Caco-2 (cell line): ENCODE data around the gene INPPL1. TPM values are rescaled to one million over a fixed set of nuclear protein-coding genes. Genes with fewer than 3 reads are reported as not detected.
A peak's percentile ranks its signal among the peaks of the same experiment; 100 is the strongest.

Experiments used
- BruUV-seq: library from RNA; stranded (reverse); fragments of 400-500 nt; replicated peaks from 2 replicates; lab custom pipeline; 2021; lab: Mats Ljungman, UMichigan
- CTCF ChIA-PET: fragments of 300-600 bp; sonication (Branson Sonifier 250); formaldehyde crosslinking; loops from one replicate; lab custom pipeline; 2022; ENCODE audit warnings: antibody characterized with exemption; lab: Charles Lee
- POLR2A ChIA-PET: fragments of 300-600 bp; sonication (Branson Sonifier 250); formaldehyde crosslinking; loops from one replicate; lab custom pipeline; 2022; ENCODE audit warnings: antibody characterized with exemption; lab: Charles Lee
- DNase-seq, 2 experiments: peaks; one replicate each; pipeline versions ENCODE4 v3.0.0 to v3.0.0-alpha.2; 2020 to 2022
- H3K27me3 ChIP-seq: replicated peaks from 2 replicates; pipeline ENCODE4 v1.6.0; 2011; ENCODE audit warnings: low read length; ENCODE audit not compliant: control insufficient read depth, insufficient read depth
- H3K36me3 ChIP-seq: 2 replicates; pipeline ENCODE4 v1.5.1; 2011; ENCODE audit warnings: low read length; ENCODE audit not compliant: control insufficient read depth, insufficient read depth
- H3K4me1 ChIP-seq: fragments of 250-450 bp; sonication (Bioruptor Pico); 2 replicates; pipeline ENCODE4 v1.5.1; 2020; ENCODE audit warnings: mild to moderate bottlenecking
- H3K4me3 ChIP-seq: 2 replicates; pipeline ENCODE4 v1.5.1; 2011; ENCODE audit warnings: low read depth, mild to moderate bottlenecking, control low read depth, low read length
- H3K9me3 ChIP-seq: fragments of 250-450 bp; sonication (Bioruptor Pico); 2 replicates; pipeline ENCODE4 v1.5.1; 2020; ENCODE audit warnings: mild to moderate bottlenecking, moderate library complexity
- H3K27ac Mint-ChIP-seq: one replicate; pipeline ENCODE4 v1.8.0; 2022; ENCODE audit warnings: mixed read lengths; ENCODE audit not compliant: unreplicated experiment
- H3K27me3 Mint-ChIP-seq: one replicate; pipeline ENCODE4 v1.8.0; 2022; ENCODE audit warnings: mixed read lengths; ENCODE audit not compliant: insufficient read depth, unreplicated experiment
- H3K36me3 Mint-ChIP-seq: one replicate; pipeline ENCODE4 v1.8.0; 2022; ENCODE audit warnings: mild to moderate bottlenecking, mixed read lengths; ENCODE audit not compliant: insufficient read depth, unreplicated experiment
- H3K4me1 Mint-ChIP-seq: one replicate; pipeline ENCODE4 v1.8.0; 2022; ENCODE audit warnings: low read depth, mixed read lengths; ENCODE audit not compliant: unreplicated experiment
- H3K4me3 Mint-ChIP-seq: one replicate; pipeline ENCODE4 v1.8.0; 2022; ENCODE audit warnings: mild to moderate bottlenecking, moderate library complexity, mixed read lengths; ENCODE audit not compliant: unreplicated experiment
- H3K9me3 Mint-ChIP-seq: one replicate; pipeline ENCODE4 v1.8.0; 2022; ENCODE audit warnings: mixed read lengths; ENCODE audit not compliant: unreplicated experiment
- intact Hi-C: fragments of 100-400 bp; cut with micrococcal nuclease; formaldehyde crosslinking; loops from one replicate; pipeline ENCODE4 v1.10.0; 2022; ENCODE audit not compliant: unreplicated experiment
- total RNA-seq: library from RNA; stranded (reverse); gene quantifications from 2 replicates; pipeline ENCODE4 v1.2.3, GENCODE V29; 2022
- TF ChIP-seq, protein P1 (sequence below), 2 experiments: fragments of 200-600 bp in 1 of 2; IDR thresholded peaks; 1 replicate in 1 of 2; 2 replicates in 1 of 2; pipeline versions ENCODE4 v1.5.1 to v1.8.0; 2011 to 2022; ENCODE audit warnings: antibody characterized with exemption in 1 of 2, control low read depth in 1 of 2, inconsistent platforms in 1 of 2, low read depth in 1 of 2, low read length in 1 of 2, mild to moderate bottlenecking in 1 of 2, moderate library complexity in 1 of 2; ENCODE audit not compliant: insufficient read depth in 1 of 2, severe bottlenecking in 1 of 2, unreplicated experiment in 1 of 2

Gene INPPL1
- total RNA-seq, 1 experiment from 2014 or later = 393 TPM

DNA sequence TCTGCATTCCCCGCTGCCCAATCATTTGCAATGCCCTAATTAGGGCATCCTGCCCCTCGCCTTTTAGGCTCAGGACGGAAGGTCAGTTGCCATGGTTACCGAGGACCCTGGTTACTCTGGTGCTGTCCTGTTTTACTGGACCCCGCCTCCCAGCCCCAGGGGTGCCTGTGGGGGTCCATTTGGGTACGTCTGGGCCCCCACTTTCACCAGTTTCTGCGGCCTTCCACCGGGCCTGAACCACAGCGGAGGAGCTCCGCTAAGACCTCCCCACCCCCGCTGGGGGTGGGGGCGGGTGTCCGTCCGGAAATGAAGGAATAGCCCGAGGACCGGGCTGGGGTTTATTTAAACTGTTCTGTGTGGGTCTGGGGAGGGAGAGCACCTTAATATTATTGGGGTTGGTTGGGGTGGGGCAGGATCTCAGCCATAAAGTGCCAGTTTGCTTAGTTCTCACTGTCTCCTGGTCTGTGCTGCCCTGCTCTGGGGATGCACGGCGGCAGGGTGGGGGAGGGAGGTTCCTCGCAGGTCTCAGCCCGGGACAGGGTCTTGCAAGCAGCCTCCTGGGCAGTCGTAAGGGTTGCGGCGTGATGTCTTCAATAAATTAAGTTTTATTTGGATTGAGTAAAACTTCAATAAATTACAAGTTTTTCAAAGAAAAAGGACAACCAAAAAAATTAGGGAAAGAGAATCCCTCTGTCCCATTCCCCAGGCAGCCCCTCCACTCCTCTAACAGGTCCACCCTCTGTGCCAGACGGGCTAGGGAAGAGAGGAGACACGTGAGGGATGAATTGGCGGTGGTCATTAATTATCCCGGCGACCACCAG, 14.1 kb downstream of the INPPL1 start:
- Mint-ChIP-seq H3K27me3 (no peaks in the 10 kb centered on the region), H3K4me1 (peaks cover 14% of the 10 kb centered on the region), H3K27ac (peak overlapping the region; percentile 72), H3K36me3 (peaks cover 64% of the 10 kb centered on the region), H3K9me3 (peaks cover 8% of the 10 kb centered on the region), H3K4me3 (peak overlapping the region; percentile 73)
- POLR2A ChIA-PET = interaction anchor here (0.8 to 1.6 kb wide), 3 partner anchors 15 to 128 kb away, joined by 3 to 6 read pairs (median 3); partner anchors contain the start of gene FOLR1
- H3K36me3 ChIP-seq = peaks cover 19% of the 10 kb centered on the region
- TF ChIP-seq, protein P1, sequence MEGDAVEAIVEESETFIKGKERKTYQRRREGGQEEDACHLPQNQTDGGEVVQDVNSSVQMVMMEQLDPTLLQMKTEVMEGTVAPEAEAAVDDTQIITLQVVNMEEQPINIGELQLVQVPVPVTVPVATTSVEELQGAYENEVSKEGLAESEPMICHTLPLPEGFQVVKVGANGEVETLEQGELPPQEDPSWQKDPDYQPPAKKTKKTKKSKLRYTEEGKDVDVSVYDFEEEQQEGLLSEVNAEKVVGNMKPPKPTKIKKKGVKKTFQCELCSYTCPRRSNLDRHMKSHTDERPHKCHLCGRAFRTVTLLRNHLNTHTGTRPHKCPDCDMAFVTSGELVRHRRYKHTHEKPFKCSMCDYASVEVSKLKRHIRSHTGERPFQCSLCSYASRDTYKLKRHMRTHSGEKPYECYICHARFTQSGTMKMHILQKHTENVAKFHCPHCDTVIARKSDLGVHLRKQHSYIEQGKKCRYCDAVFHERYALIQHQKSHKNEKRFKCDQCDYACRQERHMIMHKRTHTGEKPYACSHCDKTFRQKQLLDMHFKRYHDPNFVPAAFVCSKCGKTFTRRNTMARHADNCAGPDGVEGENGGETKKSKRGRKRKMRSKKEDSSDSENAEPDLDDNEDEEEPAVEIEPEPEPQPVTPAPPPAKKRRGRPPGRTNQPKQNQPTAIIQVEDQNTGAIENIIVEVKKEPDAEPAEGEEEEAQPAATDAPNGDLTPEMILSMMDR (IDR thresholded peaks at IDR 0.05; ENCODE audit: insufficient read depth in 1 of 2, low read depth in 1 of 2, low read length in 1 of 2, severe bottlenecking in 1 of 2, unreplicated experiment in 1 of 2) = no peak
- H3K4me1 ChIP-seq = peaks cover 24% of the 10 kb centered on the region
- TSS peak; percentile 39 for BruUV-seq
- peaks cover 7% of the 10 kb centered on the region; the same call in 1 of the 2 replicates for H3K9me3 ChIP-seq
- H3K4me3 ChIP-seq = no peak overlapping the region
- H3K27me3 ChIP-seq = no peaks in the 10 kb centered on the region
- CTCF ChIA-PET = interaction anchor here (0.7 to 3.0 kb wide), 6 partner anchors 16 to 214 kb away, joined by 4 to 15 read pairs (median 5); no protein-coding TSS in a partner anchor
- intact Hi-C loops = loop anchor here (1.0 to 5.0 kb wide), 5 partner anchors 15 to 214 kb away; partner anchors contain the start of genes CLPB and FOLR1
- DNase-seq = peak; percentile 41 to 52

DNA sequence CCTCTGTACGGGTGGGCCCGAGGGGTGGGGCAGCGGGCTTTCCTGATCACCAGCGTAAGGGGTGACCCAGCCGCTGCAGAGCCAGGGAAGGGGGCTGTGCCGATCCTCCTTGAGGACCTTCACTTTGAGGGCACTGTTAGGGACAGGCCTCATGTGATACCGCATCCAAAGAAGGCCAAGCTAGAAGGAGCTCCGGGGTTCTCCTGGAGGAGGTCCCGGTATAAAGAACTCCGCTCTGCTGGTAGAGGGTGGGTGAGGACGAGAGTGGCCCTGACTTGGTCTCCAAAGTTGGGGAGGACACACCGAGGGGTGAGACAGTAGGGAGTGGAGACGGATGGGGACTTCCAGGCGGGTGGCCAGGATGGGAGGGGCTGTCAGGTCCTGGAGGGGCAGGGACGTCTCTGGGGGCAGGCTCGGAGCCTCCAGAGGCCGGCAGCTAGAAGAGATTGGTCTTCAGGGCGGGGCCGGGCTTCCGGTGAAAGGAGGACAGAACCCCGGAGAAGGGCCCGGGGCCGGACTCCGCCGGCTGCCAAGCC, 14.8 kb downstream of the INPPL1 start:
- CTCF ChIA-PET = interaction anchor here (0.7 to 1.2 kb wide), 2 partner anchors 95 to 192 kb away, joined by 5 read pairs; no protein-coding TSS in a partner anchor
- Mint-ChIP-seq H3K27ac (peak overlapping the region; percentile 72), H3K4me3 (peak overlapping the region; percentile 73), H3K27me3 (no peaks in the 10 kb centered on the region), H3K9me3 (peaks cover 8% of the 10 kb centered on the region), H3K4me1 (peaks cover 14% of the 10 kb centered on the region), H3K36me3 (peaks cover 57% of the 10 kb centered on the region)
- H3K27me3 ChIP-seq = no peaks in the 10 kb centered on the region
- peaks cover 7% of the 10 kb centered on the region; the same call in 1 of the 2 replicates for H3K9me3 ChIP-seq
- peaks cover 14% of the 10 kb centered on the region for H3K36me3 ChIP-seq
- H3K4me3 ChIP-seq = peak overlapping the region; percentile 33
- H3K4me1 ChIP-seq = peaks cover 24% of the 10 kb centered on the region
- intact Hi-C loops = loop anchor here (1.0 to 5.0 kb wide), 4 partner anchors 16 to 215 kb away; partner anchors contain the start of genes CLPB and FOLR1
- no TSS peak for BruUV-seq
- TF ChIP-seq, protein P1 (IDR thresholded peaks at IDR 0.05; ENCODE audit: insufficient read depth in 1 of 2, low read depth in 1 of 2, low read length in 1 of 2, severe bottlenecking in 1 of 2, unreplicated experiment in 1 of 2) = no peak
- POLR2A ChIA-PET = interaction anchor here (1.0 to 1.6 kb wide), 2 partner anchors 16 to 129 kb away, joined by 3 to 6 read pairs; no protein-coding TSS in a partner anchor
- DNase-seq = peak in 1 of 2 experiments; percentile 82
